GM12864 (cell line): ENCODE results near the gene CFDP1.
A peak's percentile ranks its signal among the peaks of the same experiment; 100 is the strongest.

ENCODE experiments used
- DNase-seq: peaks from one replicate; pipeline ENCODE4 v3.0.0-alpha.2; 2011; ENCODE audit warnings: low read depth
- H3K4me3 ChIP-seq: 2 replicates; pipeline ENCODE4 v1.5.1; 2011; ENCODE audit warnings: mild to moderate bottlenecking, low read depth, low read length, control low read depth
- CTCF ChIP-seq: IDR thresholded peaks from 2 replicates; pipeline ENCODE4 v1.5.1; 2011; ENCODE audit warnings: low read depth, mild to moderate bottlenecking, moderate library complexity, low read length, control low read depth, inconsistent platforms; ENCODE audit errors: missing control alignments

Gene CFDP1

DNA sequence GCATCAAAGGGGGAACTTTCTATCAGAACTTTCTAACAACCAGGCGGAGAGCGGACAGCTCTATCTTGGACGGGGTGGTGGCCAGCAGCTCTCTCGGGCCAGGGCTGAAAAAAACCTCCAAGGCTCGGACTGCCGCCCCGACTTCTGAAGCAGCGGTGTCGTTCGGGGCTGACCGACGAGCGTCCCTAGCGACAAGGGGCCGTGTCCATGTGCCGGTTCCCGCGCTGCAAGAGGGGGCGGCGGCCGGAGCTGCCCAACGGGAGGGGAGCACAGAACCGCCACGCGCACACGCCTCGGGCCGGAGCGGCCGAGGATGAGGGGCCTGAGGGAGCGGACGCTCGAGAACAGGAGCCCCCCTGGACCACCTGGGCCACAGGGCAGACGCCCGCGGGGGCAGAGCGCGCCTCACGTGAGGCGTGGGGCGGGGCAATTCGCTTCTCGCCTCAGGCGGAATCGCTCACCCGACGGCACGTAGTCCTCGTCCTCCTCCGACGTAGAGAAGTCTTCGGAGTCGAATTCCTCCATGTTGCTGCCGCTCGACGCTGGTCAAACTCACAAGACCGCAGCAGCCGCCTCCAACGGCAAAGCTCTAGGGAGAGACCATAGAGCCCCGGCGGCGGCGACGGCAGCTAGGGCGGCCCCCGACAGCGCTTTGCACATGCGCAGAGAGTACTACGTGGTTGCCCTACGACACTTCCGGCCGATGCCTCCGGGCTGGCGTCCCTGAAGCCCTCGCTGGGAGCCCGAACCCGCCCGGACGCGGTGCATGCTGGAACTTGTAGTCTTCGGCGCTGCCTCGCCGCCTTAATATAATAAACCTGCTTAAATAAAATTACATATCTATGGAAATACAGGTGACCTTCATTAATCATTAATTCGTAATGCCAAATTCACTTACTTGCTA lies at the start of gene CFDP1:
Gene CFDP1, minus strand, starts transcription at position 676 of the 904 bp plus-strand sequence. Its CDS starts 151 bp downstream, at position 525.
- DNase-seq: peak; percentile 82
- H3K4me3 ChIP-seq: peak within 1 kb of the TSS; percentile 89

GRCh38 chr16:75482434-75483205 lies 49.3 kb upstream of the CFDP1 start:
- TF ChIP-seq CTCF: no peak
- no peak overlapping the region for H3K4me3 ChIP-seq
- DNase-seq: no peak

More for the DNA sequence above, at the start of gene CFDP1:
- TF ChIP-seq CTCF: peak; percentile 1

GRCh38 chr16:75481475-75481874 lies 48.2 kb upstream of the CFDP1 start:
- no peak overlapping the region for H3K4me3 ChIP-seq
- TF ChIP-seq CTCF: no peak
- DNase-seq: no peak

DNA sequence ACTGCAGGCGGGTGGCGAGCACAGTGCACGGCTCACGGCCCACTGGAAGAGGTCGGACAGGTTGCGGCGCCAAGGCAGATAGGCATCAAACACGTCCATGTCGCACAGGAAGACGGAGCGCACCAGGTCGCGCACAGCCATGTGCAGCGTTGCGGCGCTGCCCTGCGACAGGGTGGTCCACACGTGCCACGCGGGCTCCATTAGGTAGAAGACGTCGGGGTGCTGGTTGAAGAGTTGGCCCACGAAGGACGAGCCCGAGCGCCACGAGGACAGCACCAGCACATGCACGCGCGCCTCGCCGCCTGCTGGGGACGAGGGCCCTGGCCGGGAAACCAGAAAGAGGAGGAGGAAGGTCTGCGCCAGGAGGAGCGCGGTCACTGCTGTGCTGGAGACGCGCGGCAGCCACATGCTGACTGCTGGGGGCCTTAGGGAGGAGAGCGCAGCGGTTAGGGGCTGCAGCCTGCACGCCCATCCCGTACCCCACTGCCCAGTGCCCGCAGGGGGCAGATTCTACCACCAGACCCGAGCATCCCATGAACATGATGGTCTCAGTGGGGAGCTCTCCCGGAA lies 46.2 kb upstream of the CFDP1 start:
- H3K4me3 ChIP-seq: no peak overlapping the region
- TF ChIP-seq CTCF: no peak
- DNase-seq: no peak

GRCh38 chr16:75478480-75479345 lies 45.4 kb upstream of the CFDP1 start:
- no peak overlapping the region for H3K4me3 ChIP-seq
- TF ChIP-seq CTCF: no peak
- no peak for DNase-seq
